HepG2 (cell line): ENCODE data around the gene NUCB1. TPM values are rescaled to one million over a fixed set of nuclear protein-coding genes. Genes with fewer than 3 reads are reported as not detected.

ENCODE experiments used
- ATAC-seq: fragments of 200-7000 bp; cut with Tn5 transposase; 3 replicates; pipeline ENCODE4 v1.9.1; 2020; ENCODE audit warnings: mild to moderate bottlenecking, moderate library complexity
- BruUV-seq: library from RNA; stranded (reverse); fragments of 400-500 nt; replicated peaks from 2 replicates; lab custom pipeline; 2021; lab: Mats Ljungman, UMichigan
- CTCF ChIA-PET: fragments of 300-600 bp; formaldehyde crosslinking; extraction: SDS; loops from one replicate; lab custom pipeline; 2021; ENCODE audit warnings: low total read pairs, inconsistent platforms, low intra/inter-chr PET ratio; lab: Yijun Ruan, JAX
- POLR2A ChIA-PET: fragments of 350-600 bp; sonication (Branson Sonifier 250); formaldehyde crosslinking; loops from one replicate; lab custom pipeline; 2020; ENCODE audit warnings: antibody characterized with exemption, inconsistent platforms; lab: Yijun Ruan, JAX
- DNase-seq: peaks from one replicate; pipeline ENCODE4 v3.0.0-alpha.2; 2015; ENCODE audit warnings: low spot score
- FAIRE-seq: peaks from 3 replicates; lab custom pipeline; 2011; peaks lifted over from hg19 to GRCh38; lab: Jason Lieb, UNC
- H2AFZ ChIP-seq: one replicate; pipeline ENCODE4 v1.6.1; 2011; ENCODE audit warnings: low read length, inconsistent platforms
- H3K27ac ChIP-seq: fragments of 300-600 bp; 3 replicates; pipeline ENCODE4 v1.8.0; 2011; ENCODE audit warnings: mixed run types, mild to moderate bottlenecking, mixed read lengths, low read length, inconsistent platforms; ENCODE audit not compliant: insufficient read depth; ENCODE audit errors: extremely low read length
- H3K27me3 ChIP-seq, 2 experiments: fragments of 200-600 bp in 1 of 2; 2 replicates in 1 of 2; 3 replicates in 1 of 2; pipeline versions ENCODE4 v1.6.0 to v1.8.0; 2011; ENCODE audit warnings: low read length in 2 of 2, mild to moderate bottlenecking in 2 of 2, moderate library complexity in 2 of 2, inconsistent platforms in 1 of 2; ENCODE audit not compliant: insufficient read depth in 2 of 2, control insufficient read depth in 1 of 2
- H3K36me3 ChIP-seq, 2 experiments: fragments of 200-600 bp in 1 of 2; replicated peaks in 1 of 2; 2 replicates in 1 of 2; 3 replicates in 1 of 2; pipeline versions ENCODE4 v1.5.1 to v1.8.0; 2011; ENCODE audit warnings: low read length in 2 of 2, inconsistent platforms in 1 of 2; ENCODE audit not compliant: insufficient read depth in 2 of 2, control insufficient read depth in 1 of 2
- H3K4me1 ChIP-seq: 2 replicates; pipeline ENCODE4 v1.5.1; 2012; ENCODE audit warnings: low read length, inconsistent platforms; ENCODE audit not compliant: insufficient read depth
- H3K4me2 ChIP-seq: 2 replicates; pipeline ENCODE4 v1.6.0; 2011; ENCODE audit warnings: low read depth, low read length, inconsistent platforms
- H3K4me3 ChIP-seq, 3 experiments: fragments of 200-600 bp in 1 of 3; sonication (generic), shearing (Covaris generic) in 1 of 3; replicated peaks in 1 of 3; 2 replicates each; pipeline ENCODE4 v1.5.1; 2011 to 2016; ENCODE audit warnings: low read length in 3 of 3, inconsistent platforms in 2 of 3, low read depth in 2 of 3, mild to moderate bottlenecking in 2 of 3, control low read depth in 1 of 3, mixed read lengths in 1 of 3; ENCODE audit not compliant: insufficient read depth in 1 of 3
- H3K79me2 ChIP-seq: one replicate; pipeline ENCODE4 v1.6.1; 2011; ENCODE audit warnings: low read length, inconsistent platforms; ENCODE audit not compliant: insufficient read depth
- H3K9ac ChIP-seq: 2 replicates; pipeline ENCODE4 v1.6.0; 2011; ENCODE audit warnings: mild to moderate bottlenecking, low read depth, low read length, inconsistent platforms; ENCODE audit not compliant: insufficient read depth
- H3K9me3 ChIP-seq: 2 replicates; pipeline ENCODE4 v1.5.1; 2012; ENCODE audit warnings: mild to moderate bottlenecking, low read length
- H4K20me1 ChIP-seq: 2 replicates; pipeline ENCODE4 v1.6.0; 2011; ENCODE audit warnings: inconsistent platforms, mild to moderate bottlenecking, low read length, moderate library complexity; ENCODE audit not compliant: insufficient read depth
- CC2D1A ChIP-seq: sonication (generic); formaldehyde crosslinking; IDR thresholded peaks from 2 replicates; pipeline ENCODE4 v1.8.1; 2023; ENCODE audit warnings: mild to moderate bottlenecking, missing genetic modification reagents
- FOSL2 ChIP-seq: sonication (generic); formaldehyde crosslinking; IDR thresholded peaks from 2 replicates; pipeline ENCODE4 v1.4.0; 2020; ENCODE audit warnings: missing genetic modification reagents
- SOX5 ChIP-seq: IDR thresholded peaks from 2 replicates; pipeline ENCODE4 v1.6.1; 2016; ENCODE audit warnings: borderline replicate concordance
- ZNF180 ChIP-seq: sonication (generic); formaldehyde crosslinking; IDR thresholded peaks from 2 replicates; pipeline ENCODE4 v1.4.0; 2020; ENCODE audit warnings: low read depth, missing genetic modification reagents, borderline replicate concordance
- ZNF263 ChIP-seq: sonication (generic); formaldehyde crosslinking; IDR thresholded peaks from 2 replicates; pipeline ENCODE4 v1.4.0; 2020; ENCODE audit warnings: missing genetic modification reagents
- ZNF460 ChIP-seq: sonication (generic); formaldehyde crosslinking; IDR thresholded peaks from 2 replicates; pipeline ENCODE4 v1.5.1; 2020; ENCODE audit warnings: missing genetic modification reagents, mild to moderate bottlenecking, borderline replicate concordance
- WGBS: methylation state at CpG from one replicate; pipeline ENCODE4 v1.1.6; 2017; ENCODE audit warnings: low lambda C conversion rate; 5-methylcytosine and 5-hydroxymethylcytosine counted together
- in situ Hi-C: cut with HindIII; loops from 2 replicates; pipeline ENCODE4 v1.10.0; 2017; ENCODE audit warnings: low pct_unique_long_range_greater_than_20kb; ENCODE audit not compliant: extremely low pct_ligation_motif_present
- intact Hi-C: fragments of 100-400 bp; cut with micrococcal nuclease; formaldehyde crosslinking; loops from one replicate; pipeline ENCODE4 v1.10.0; 2022; ENCODE audit not compliant: unreplicated experiment
- polyA plus RNA-seq, 8 experiments: library from polyadenylated mRNA; depleted of rRNA in 3 of 8; stranded (reverse) in 7 of 8; unstranded in 1 of 8; fragments of >200 nt; fragmentation: Illumina TruSeq in 4 of 8; extraction: Trizol in 4 of 8; gene quantifications; 2 replicates each; pipeline versions ENCODE4 v1.2.1 to v1.2.3, GENCODE V29; 2011 to 2016; ENCODE audit warnings: low read depth in 4 of 8, missing spikeins in 1 of 8, mixed read lengths in 1 of 8; ENCODE audit not compliant: insufficient read depth in 1 of 8
- total RNA-seq, 5 experiments: library from RNA; depleted of rRNA; stranded (reverse); fragments of >200 nt; fragmentation: Illumina TruSeq; extraction: Trizol; gene quantifications; 2 replicates each; pipeline ENCODE4 v1.2.3, GENCODE V29; 2016; ENCODE audit warnings: low read depth in 1 of 5
- TF ChIP-seq, protein P1 (sequence below): sonication (generic); formaldehyde crosslinking; IDR thresholded peaks from 2 replicates; pipeline ENCODE4 v1.5.1; 2020; ENCODE audit warnings: missing genetic modification reagents, mild to moderate bottlenecking, borderline replicate concordance
- TF ChIP-seq, protein P2 (sequence below): sonication (generic); formaldehyde crosslinking; IDR thresholded peaks from 2 replicates; pipeline ENCODE4 v1.5.0; 2020; ENCODE audit warnings: mild to moderate bottlenecking, missing genetic modification reagents

The NUCB1 gene
- total and polyA plus RNA-seq, 2 of the 13 experiments (the other 11 are each of a cell fraction or from before 2014, with no cell fraction given): 82.3 to 106 TPM

DNA sequence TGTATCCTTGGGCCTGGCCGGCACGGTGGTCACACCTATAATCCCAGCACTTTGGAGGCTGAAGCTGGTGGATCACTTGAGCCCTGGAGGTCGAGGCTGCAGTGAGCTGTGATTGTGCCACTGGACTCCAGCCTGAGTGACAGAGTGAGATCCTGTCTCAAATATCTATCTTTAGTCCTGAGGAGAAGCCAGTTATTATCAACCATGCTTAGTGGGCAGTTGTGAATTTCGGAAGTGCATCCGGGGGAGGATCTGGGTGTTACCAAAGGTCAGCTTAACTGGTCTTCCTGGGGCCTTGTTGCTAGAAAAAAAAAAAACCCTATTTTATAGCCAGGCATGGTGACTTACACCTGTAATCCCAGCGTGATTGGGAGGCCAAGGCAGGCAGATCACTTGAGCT is 43.0 kb downstream of the NUCB1 start (continued):
- TF ChIP-seq, protein P1, sequence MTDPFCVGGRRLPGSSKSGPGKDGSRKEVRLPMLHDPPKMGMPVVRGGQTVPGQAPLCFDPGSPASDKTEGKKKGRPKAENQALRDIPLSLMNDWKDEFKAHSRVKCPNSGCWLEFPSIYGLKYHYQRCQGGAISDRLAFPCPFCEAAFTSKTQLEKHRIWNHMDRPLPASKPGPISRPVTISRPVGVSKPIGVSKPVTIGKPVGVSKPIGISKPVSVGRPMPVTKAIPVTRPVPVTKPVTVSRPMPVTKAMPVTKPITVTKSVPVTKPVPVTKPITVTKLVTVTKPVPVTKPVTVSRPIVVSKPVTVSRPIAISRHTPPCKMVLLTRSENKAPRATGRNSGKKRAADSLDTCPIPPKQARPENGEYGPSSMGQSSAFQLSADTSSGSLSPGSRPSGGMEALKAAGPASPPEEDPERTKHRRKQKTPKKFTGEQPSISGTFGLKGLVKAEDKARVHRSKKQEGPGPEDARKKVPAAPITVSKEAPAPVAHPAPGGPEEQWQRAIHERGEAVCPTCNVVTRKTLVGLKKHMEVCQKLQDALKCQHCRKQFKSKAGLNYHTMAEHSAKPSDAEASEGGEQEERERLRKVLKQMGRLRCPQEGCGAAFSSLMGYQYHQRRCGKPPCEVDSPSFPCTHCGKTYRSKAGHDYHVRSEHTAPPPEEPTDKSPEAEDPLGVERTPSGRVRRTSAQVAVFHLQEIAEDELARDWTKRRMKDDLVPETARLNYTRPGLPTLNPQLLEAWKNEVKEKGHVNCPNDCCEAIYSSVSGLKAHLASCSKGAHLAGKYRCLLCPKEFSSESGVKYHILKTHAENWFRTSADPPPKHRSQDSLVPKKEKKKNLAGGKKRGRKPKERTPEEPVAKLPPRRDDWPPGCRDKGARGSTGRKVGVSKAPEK: no peak
- TF ChIP-seq SOX5 (CRISPR knock-in tag) (no peak), ZNF180 (CRISPR knock-in tag) (no peak)

DNA sequence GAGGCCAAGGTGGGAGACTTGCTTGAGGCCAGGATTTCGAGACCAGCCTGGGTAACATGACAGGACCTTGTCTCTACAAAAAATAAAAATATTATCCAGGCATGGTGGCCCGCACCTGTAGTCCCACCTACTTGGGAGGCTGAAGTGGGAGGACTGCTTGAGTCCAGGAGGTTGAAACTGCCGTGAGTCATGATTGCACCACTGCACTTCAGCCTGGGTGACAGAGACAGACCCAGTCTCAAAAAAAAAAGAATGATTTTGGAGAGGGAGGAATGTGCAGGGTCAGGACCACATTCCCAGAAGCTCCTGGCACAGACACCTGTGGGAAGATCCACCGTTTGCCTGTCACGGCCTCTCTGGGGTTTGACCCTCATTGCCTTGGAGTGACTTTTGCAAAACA is 45.3 kb downstream of the NUCB1 start:
- CTCF ChIA-PET: no interaction called here
- no peaks in the 10 kb centered on the region for H3K79me2 ChIP-seq
- H3K27me3 ChIP-seq: no peaks in the 10 kb centered on the region
- H4K20me1 ChIP-seq: no peaks in the 10 kb centered on the region
- WGBS: 50% methylated on average over 5 of the region's 5 CpGs
- DNase-seq (no peak), FAIRE-seq (no peak)
- peaks cover 5% of the 10 kb centered on the region; the same call in 1 of the 2 replicates for H3K9me3 ChIP-seq
- H3K4me3 ChIP-seq: no peak overlapping the region
- H3K9ac ChIP-seq: no peak overlapping the region
- no peak overlapping the region for H3K4me2 ChIP-seq
- H3K4me1 ChIP-seq: peaks cover 50% of the 10 kb centered on the region
- intact Hi-C loops: no loop called here
- H2AFZ ChIP-seq: no peak overlapping the region
- H3K36me3 ChIP-seq: no peaks in the 10 kb centered on the region
- BruUV-seq: no TSS peak
- peak; percentile 24; the same call in 1 of the 2 replicates for TF ChIP-seq ZNF460 (CRISPR knock-in tag)
- TF ChIP-seq CC2D1A (CRISPR knock-in tag): no peak
- TF ChIP-seq, protein P2, sequence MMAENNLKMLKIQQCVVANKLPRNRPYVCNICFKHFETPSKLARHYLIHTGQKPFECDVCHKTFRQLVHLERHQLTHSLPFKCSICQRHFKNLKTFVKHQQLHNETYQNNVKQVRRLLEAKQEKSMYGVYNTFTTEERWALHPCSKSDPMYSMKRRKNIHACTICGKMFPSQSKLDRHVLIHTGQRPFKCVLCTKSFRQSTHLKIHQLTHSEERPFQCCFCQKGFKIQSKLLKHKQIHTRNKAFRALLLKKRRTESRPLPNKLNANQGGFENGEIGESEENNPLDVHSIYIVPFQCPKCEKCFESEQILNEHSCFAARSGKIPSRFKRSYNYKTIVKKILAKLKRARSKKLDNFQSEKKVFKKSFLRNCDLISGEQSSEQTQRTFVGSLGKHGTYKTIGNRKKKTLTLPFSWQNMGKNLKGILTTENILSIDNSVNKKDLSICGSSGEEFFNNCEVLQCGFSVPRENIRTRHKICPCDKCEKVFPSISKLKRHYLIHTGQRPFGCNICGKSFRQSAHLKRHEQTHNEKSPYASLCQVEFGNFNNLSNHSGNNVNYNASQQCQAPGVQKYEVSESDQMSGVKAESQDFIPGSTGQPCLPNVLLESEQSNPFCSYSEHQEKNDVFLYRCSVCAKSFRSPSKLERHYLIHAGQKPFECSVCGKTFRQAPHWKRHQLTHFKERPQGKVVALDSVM: peak; percentile 86
- peak; percentile 66 for TF ChIP-seq FOSL2
- peak; percentile 81 for TF ChIP-seq ZNF263 (CRISPR knock-in tag)
- TF ChIP-seq, all 625 proteins: peak for 4
- ATAC-seq: no peak
- in situ Hi-C loops: no loop called here
- no peak overlapping the region for H3K27ac ChIP-seq
- POLR2A ChIA-PET: no interaction called here
